ENCODE measurements around the gene MRPS2. TPM values are rescaled to one million over a fixed set of nuclear protein-coding genes. Genes with fewer than 3 reads are reported as not detected.

Gene MRPS2
- total RNA-seq, 1 donor, result 21.4 TPM

DNA sequence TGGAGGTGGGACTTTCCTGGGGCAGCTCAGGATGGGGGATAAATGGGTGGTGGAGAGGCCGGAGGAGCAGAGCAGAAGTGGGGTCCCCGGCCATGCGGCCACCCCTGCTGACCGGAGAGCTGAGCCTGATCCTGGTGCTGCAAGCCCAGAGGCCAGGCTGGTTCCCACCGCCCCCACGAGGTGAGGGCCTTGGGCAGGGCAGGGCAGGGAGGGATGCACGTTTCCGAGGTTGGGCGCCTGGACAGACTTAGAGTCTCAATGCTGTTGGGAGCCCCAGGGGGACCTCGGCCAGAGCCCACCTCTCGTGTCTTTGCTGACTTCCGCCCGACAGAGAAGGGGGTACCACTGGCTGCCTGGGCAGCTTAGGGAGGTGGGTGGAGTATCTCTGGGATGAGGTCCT is 51.0 kb downstream of the MRPS2 start:
- TF ChIP-seq, protein P1, sequence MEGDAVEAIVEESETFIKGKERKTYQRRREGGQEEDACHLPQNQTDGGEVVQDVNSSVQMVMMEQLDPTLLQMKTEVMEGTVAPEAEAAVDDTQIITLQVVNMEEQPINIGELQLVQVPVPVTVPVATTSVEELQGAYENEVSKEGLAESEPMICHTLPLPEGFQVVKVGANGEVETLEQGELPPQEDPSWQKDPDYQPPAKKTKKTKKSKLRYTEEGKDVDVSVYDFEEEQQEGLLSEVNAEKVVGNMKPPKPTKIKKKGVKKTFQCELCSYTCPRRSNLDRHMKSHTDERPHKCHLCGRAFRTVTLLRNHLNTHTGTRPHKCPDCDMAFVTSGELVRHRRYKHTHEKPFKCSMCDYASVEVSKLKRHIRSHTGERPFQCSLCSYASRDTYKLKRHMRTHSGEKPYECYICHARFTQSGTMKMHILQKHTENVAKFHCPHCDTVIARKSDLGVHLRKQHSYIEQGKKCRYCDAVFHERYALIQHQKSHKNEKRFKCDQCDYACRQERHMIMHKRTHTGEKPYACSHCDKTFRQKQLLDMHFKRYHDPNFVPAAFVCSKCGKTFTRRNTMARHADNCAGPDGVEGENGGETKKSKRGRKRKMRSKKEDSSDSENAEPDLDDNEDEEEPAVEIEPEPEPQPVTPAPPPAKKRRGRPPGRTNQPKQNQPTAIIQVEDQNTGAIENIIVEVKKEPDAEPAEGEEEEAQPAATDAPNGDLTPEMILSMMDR (IDR thresholded peaks at IDR 0.05; ENCODE audit: insufficient read depth, low read length), result no peak
- H3K4me3 ChIP-seq (ENCODE audit: low read depth, low read length), result no peak overlapping the region
- DNase-seq (ENCODE audit: low read depth), result no peak

GRCh38 chr9:135552021-135552697 is 51.7 kb downstream of the MRPS2 start:
- TF ChIP-seq, protein P1 (IDR thresholded peaks at IDR 0.05; ENCODE audit: insufficient read depth, low read length), result no peak
- H3K4me3 ChIP-seq (ENCODE audit: low read depth, low read length), result no peak overlapping the region
- DNase-seq (ENCODE audit: low read depth), result no peak

DNA sequence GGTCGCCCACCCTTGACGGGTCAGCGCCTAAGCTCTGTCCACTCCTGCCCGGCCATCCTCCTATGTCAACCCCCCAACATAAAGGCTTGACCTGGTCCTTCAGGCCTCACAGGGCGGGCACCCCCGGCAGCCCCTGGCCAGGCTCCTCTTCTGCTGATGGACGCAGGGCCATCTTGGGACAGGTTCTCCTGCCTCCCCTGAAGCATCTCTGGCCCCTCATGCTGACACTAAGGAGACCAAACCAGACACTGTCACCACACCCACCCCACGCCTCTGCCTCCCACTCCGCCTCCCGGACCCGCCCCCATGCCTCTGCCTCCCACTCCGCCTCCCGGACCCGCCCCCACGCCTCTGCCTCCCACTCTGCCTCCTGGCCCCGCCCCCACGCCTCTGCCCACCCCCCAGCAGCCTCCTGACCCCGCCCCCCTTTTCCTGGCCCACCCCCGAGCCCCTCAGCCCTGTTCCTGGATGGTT is 52.3 kb downstream of the MRPS2 start:
- no peak for DNase-seq (ENCODE audit: low read depth)
- TF ChIP-seq, protein P1 (IDR thresholded peaks at IDR 0.05; ENCODE audit: insufficient read depth, low read length), result no peak
- H3K4me3 ChIP-seq (ENCODE audit: low read depth, low read length), result no peak overlapping the region

Other genes with a start within 250 kb of the MRPS2 start
- gene PPP1R26, start 20.9 kb upstream of the MRPS2 start, total RNA-seq (ENCODE audit: low replicate concordance), result 2.8 and 5.2 TPM in 2 replicates
- gene LCN1, start 20.8 kb downstream of the MRPS2 start, total RNA-seq (ENCODE audit: low replicate concordance), result not detected in 2 replicates
- gene OBP2A, start 45.4 kb downstream of the MRPS2 start, total RNA-seq (ENCODE audit: low replicate concordance), result not detected in 2 replicates
- gene PAEP, start 61.1 kb downstream of the MRPS2 start, total RNA-seq (ENCODE audit: low replicate concordance), result not detected in 2 replicates
- gene GLT6D1, start 138.9 kb downstream of the MRPS2 start, total RNA-seq (ENCODE audit: low replicate concordance), result not detected in 2 replicates
- gene LCN9, start 162.6 kb downstream of the MRPS2 start, total RNA-seq (ENCODE audit: low replicate concordance), result not detected in 2 replicates
- not detected in 2 replicates for gene SOHLH1, start 198.8 kb downstream of the MRPS2 start, total RNA-seq (ENCODE audit: low replicate concordance)
- not detected in 2 replicates for gene KCNT1, start 201.5 kb downstream of the MRPS2 start, total RNA-seq (ENCODE audit: low replicate concordance)